Activated gamma-delta T cell treated with anti-CD3 and anti-CD28 coated beads, Interleukin-2, amount 50 U/mL, for 16 hours (primary cell): Measurements from ENCODE around the gene C2orf49.
"Not testable (repeated sequence)": the region's sequence is repeated elsewhere in the genome, so short reads cannot be mapped to it uniquely, and the experiment has no call there.

Source experiments
- DNase-seq: peaks from one replicate; pipeline ENCODE4 v3.0.0-alpha.2; 2020; ENCODE audit warnings: low read depth

Gene C2orf49

GRCh38 chr2:105321875-105322646 is 15.3 kb upstream of the C2orf49 start:
- no peak for DNase-seq

DNA sequence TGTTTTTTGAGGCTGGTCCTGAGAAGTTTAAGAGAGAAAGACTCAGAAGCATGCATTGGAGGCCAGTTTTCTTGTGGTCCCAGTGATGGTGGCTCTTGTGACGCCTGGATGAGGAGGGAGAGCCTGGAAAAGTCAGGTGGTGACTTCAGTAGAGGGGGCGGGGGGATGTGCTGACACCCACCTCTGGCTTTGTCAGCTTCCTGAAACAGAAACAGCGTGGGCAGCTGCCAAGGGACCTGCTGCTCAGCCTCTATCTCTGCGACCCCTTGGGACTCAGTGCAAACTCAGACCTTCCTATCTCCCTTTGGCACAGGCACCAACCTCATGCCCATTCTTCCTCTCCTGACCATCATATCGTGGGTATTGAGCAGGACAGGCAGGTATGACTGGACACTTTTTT is 14.2 kb upstream of the C2orf49 start:
- no peak for DNase-seq

GRCh38 chr2:105324101-105324500 is 13.2 kb upstream of the C2orf49 start:
- DNase-seq = no peak

- no peak for DNase-seq
Measured at GRCh38 chr2:105324732-105325131, 12.6 kb upstream of the C2orf49 start.

DNA sequence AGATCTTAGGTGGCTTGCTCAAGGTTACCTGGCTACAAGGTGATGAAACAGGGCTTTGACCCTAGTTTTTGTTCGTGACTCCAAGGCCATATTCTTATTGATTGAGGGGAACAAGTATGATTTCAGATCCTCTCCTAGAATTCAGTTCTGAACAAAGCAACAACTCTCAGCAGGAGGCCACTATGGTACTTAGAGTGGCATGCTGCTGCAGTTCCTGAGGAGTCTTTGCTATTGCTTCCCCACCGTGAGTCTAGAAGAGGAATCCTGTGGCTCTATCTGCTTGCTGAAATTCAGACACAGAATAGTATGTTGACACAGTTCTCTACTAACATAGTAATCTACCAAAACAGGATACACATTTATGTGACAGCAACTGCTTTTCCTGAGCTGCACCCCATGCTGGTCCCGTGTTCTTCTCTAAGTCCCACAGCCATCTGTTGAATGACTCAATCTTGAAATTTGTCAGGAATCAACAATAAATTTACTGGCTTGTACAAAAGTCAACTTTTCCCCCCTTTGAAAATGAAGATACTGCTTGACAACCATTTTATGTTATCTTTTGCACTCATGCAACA is 11.9 kb upstream of the C2orf49 start:
- no peak for DNase-seq

DNA sequence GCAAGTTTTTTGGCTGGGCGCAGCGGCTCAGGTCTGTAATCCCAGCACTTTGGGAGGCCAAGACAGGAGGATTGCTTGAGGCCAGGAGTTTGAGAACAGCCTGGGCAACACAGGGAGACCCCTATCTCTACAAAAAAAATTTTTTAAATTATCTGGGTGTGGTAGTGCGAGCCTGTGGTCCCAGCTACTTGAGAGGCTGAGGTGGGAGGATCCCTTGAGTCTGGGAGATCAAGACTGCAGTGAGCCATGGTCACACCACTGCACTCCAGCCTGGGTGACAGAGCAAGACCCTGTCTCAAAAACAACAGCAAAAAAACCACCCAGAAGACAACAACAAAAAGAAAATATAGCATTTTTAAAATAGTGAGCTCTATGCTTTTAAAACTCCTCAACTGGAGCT is 10.1 kb upstream of the C2orf49 start:
- DNase-seq = not testable (repeated sequence)

DNA sequence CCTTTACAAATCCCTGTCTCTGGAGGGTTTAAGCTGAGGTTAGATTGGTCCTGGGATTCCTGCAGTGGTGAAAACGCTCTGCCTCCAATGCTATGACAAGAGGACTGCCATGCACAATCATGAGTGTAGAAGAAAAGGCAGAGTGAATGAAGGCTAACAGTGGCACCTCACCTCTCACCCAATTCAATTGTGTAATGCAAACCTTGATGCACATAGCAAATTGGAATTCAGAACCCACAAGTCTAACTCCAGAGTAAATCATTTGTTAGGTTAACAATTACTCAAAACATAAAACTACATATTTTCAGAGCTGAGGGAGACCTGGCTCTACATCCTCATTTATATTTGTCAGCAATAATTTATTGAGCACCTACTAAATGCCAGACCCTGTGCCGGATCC is 9.7 kb upstream of the C2orf49 start:
- no peak for DNase-seq

DNA sequence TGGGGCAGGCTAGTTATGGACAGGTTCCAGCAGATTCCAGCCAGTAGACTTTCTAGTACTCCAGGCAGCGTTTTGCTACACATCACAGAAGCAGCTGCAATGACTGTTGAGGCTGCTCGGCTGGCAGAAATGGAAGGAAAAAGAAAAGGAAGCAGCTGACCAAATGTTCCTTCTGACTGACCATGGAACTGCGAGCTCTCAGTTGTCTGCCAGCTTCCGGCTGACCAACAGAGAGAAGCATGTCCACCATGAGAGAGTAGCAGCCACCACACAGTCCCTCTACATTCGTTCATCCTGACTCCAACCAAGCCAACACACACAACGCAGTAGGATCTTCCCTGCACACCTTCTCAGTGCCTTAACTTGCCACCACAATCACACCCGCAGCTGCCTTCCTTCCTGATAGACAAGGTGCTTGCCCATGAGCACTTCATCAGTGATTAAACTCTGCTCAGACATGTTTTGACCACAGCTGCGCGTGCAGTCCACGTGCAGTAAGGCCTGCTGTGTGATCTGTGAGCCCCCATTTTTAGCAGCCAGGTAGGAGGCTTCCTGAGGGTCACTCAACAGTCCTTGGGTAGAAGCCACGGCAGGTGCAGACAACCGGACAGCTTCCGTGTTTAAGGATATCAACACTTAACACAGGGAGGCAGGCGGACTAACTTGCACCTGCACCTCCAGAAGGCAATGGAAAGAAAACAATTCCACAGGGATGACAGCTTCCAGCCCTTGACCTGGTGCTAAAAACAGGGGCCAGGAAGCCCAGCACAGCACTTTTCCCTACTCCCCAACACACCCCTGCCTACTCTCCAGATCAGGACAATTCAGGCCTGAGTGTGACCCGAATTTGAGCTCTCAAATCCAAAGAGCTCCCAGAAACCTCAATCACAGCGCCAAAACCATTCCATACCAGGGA is 8.8 kb upstream of the C2orf49 start:
- no peak for DNase-seq

- DNase-seq = peak; percentile 8
Measured at GRCh38 chr2:105329197-105329554, 8.2 kb upstream of the C2orf49 start.

GRCh38 chr2:105329561-105330495 is 7.5 kb upstream of the C2orf49 start, which contains the start of gene TGFBRAP1:
Gene TGFBRAP1 (minus strand): TSS chr2:105329735. CDS start chr2:105308301, 21,434 bp downstream.
- peak; percentile 7 for DNase-seq

DNA sequence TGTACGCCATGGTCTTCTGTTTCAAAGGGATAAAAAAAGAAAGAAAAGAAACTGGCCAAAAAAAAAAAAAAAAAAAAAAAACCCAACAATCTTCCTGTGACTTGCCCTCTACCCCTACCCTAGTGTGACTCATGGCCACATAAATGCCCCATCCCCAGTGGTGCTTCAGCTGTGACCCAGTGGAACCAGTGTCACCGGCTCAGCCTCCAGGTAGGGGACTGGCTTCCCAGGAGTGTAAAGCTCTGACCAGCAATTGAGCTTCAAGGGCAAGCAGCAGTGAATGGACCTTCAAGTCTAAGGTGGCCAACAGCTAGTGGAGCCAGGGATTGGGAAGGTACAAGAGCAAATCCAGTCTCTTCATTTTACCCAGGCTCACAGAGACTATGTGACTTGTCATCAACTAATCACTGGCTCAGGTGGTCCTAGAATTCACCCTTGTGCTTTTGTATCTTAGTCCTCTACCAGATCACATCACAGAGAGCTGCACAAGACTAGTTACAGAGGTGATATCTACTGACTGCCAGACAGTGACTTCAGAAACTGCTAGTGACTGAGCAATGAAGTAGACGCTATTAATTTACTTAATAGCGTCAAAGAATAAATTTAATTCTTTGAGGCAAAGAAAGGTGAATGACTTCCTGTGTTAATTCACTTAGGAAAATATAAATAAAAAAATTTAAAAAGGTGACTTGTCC is 6.5 kb upstream of the C2orf49 start:
- DNase-seq = no peak

GRCh38 chr2:105334211-105334610 is 3.1 kb upstream of the C2orf49 start:
- DNase-seq = no peak

DNA sequence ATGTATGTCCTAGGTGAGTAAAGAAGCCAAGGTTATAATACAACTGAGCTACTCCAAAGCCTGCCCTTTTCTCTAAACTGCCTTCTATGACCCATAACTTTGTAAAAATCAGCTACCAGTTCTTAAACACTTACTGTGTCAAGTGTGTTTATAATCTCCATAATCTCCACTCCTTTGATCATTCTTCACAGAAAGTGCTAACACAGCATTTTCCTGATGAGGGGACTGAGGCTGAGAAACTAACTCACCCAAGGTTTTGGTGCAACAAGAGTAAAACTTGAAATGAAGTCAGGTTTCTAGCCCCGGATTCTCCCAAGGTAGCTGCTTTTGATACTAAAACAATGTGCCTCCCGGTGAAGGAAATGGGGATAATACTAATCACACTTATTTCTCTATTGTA is 1.9 kb upstream of the C2orf49 start:
- DNase-seq = no peak

- DNase-seq = no peak
Measured at GRCh38 chr2:105336786-105337121, 586 bp upstream of the C2orf49 start.

- DNase-seq = no peak
Measured at GRCh38 chr2:105338020-105338385, 663 bp downstream of the C2orf49 start.

- no peak for DNase-seq
Measured at GRCh38 chr2:105339414-105339813, 2.1 kb downstream of the C2orf49 start.

DNA sequence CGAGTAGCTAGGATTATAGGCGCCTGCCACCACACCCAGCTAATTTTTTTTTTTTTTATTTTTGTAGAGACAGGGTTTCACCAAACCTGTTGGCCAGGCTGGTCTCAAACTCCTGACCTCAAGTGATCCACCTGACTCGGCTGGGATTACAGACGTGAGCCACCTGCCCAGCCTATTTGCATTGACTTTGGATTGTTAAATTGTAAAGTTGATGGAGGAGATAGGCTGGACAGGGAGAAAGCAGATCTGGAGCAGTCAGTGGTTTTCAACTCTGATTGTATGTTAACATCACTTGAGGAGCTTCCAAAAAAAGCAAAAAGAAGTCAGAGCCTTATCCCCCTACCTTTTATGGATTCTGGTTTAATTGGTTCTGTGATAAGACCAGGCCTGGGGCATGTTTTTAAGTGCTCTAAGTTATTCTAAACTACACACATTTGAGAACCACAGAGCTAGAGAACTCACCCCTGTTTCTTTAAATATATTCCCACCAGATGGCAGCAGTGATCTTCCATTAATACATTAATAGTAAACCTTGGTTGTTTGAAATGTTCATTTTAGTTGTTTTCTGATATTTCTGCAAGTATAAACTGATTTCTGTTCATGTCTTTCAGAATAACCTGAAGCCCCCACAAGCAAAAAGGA is 7.5 kb downstream of the C2orf49 start:
- no peak for DNase-seq

GRCh38 chr2:105357122-105357521 is 19.8 kb downstream of the C2orf49 start:
- no peak for DNase-seq

- DNase-seq = no peak
Measured at GRCh38 chr2:105358593-105358992, 21.3 kb downstream of the C2orf49 start.

- DNase-seq = no peak
Measured at GRCh38 chr2:105361102-105361889, 24.0 kb downstream of the C2orf49 start.
